ENCODE data around the gene VAMP2.
A peak's percentile ranks its signal among the peaks of the same experiment; 100 is the strongest.

Gene VAMP2

GRCh38 chr17:8185582-8186445 lies 23.1 kb upstream of the VAMP2 start:
- Histone ChIP-seq H3K4me2 (ENCODE audit: low read length) (peak overlapping the region; percentile 92), H3K79me2 (ENCODE audit: low read length) (peaks cover 7% of the 10 kb centered on the region; the same call in 1 of the 2 replicates), H3K4me3 (ENCODE audit: low read length) (peak overlapping the region; percentile 89), H4K20me1 (ENCODE audit: insufficient read depth, low read length) (peaks cover 11% of the 10 kb centered on the region), H3K9ac (ENCODE audit: low read length) (peak overlapping the region; percentile 80), H3K4me1 (ENCODE audit: low read length) (peaks cover 20% of the 10 kb centered on the region), H3K27ac (ENCODE audit: low read length) (peak overlapping the region; percentile 93), H3K36me3 (replicated peaks; ENCODE audit: low read depth, low read length) (no peaks in the 10 kb centered on the region), H2AFZ (ENCODE audit: low read depth, low read length) (peak overlapping the region; percentile 82), H3K27me3 (ENCODE audit: low read depth, low read length) (no peaks in the 10 kb centered on the region), H3K9me3 (ENCODE audit: insufficient read depth, low read length) (no peaks in the 10 kb centered on the region)
- TF ChIP-seq EZH2phosphoT487 (IDR thresholded peaks at IDR 0.05; ENCODE audit: low read depth) (no peak), CTCF (IDR thresholded peaks at IDR 0.05; ENCODE audit: low read depth, low read length) (no peak)

- Histone ChIP-seq H3K27me3 (ENCODE audit: low read depth, low read length) (no peaks in the 10 kb centered on the region), H3K36me3 (replicated peaks; ENCODE audit: low read depth, low read length) (no peaks in the 10 kb centered on the region), H2AFZ (ENCODE audit: low read depth, low read length) (peak overlapping the region; percentile 28; the same call in 1 of the 2 replicates), H3K4me2 (ENCODE audit: low read length) (peak overlapping the region; percentile 94), H4K20me1 (ENCODE audit: insufficient read depth, low read length) (no peaks in the 10 kb centered on the region), H3K4me1 (ENCODE audit: low read length) (peaks cover 20% of the 10 kb centered on the region), H3K4me3 (ENCODE audit: low read length) (peak overlapping the region; percentile 96), H3K9ac (ENCODE audit: low read length) (peak overlapping the region; percentile 84), H3K79me2 (ENCODE audit: low read length) (no peaks in the 10 kb centered on the region), H3K9me3 (ENCODE audit: insufficient read depth, low read length) (no peaks in the 10 kb centered on the region), H3K27ac (ENCODE audit: low read length) (no peak overlapping the region)
- TF ChIP-seq CTCF (IDR thresholded peaks at IDR 0.05; ENCODE audit: low read depth, low read length) (no peak), EZH2phosphoT487 (IDR thresholded peaks at IDR 0.05; ENCODE audit: low read depth) (no peak)
Measured at GRCh38 chr17:8176998-8177731, 14.4 kb upstream of the VAMP2 start.

- peak within 1 kb of the TSS; percentile 84 for H3K9ac ChIP-seq (ENCODE audit: low read length)
- no peaks in the 10 kb centered on the region for H3K79me2 ChIP-seq (ENCODE audit: low read length)
- H3K9me3 ChIP-seq (ENCODE audit: insufficient read depth, low read length): no peaks in the 10 kb centered on the region
- H3K27me3 ChIP-seq (ENCODE audit: low read depth, low read length): no peaks in the 10 kb centered on the region
- H4K20me1 ChIP-seq (ENCODE audit: insufficient read depth, low read length): no peaks in the 10 kb centered on the region
- H3K4me3 ChIP-seq (ENCODE audit: low read length): peak within 1 kb of the TSS; percentile 96
- H2AFZ ChIP-seq (ENCODE audit: low read depth, low read length): peak within 1 kb of the TSS; percentile 28
- peaks cover 20% of the 10 kb centered on the region for H3K4me1 ChIP-seq (ENCODE audit: low read length)
- TF ChIP-seq CTCF (IDR thresholded peaks at IDR 0.05; ENCODE audit: low read depth, low read length): no peak
- TF ChIP-seq EZH2phosphoT487 (IDR thresholded peaks at IDR 0.05; ENCODE audit: low read depth): no peak
- no peaks in the 10 kb centered on the region for H3K36me3 ChIP-seq (replicated peaks; ENCODE audit: low read depth, low read length)
- H3K27ac ChIP-seq (ENCODE audit: low read length): peak within 1 kb of the TSS; percentile 67
- H3K4me2 ChIP-seq (ENCODE audit: low read length): peak within 1 kb of the TSS; percentile 94
Measured at GRCh38 chr17:8176197-8176940, 13.6 kb upstream of the VAMP2 start, which contains the start of gene TMEM107. Gene TMEM107, minus strand, starts transcription at chr17:8176380. Its CDS starts 94 bp downstream, at chr17:8176286.

Measured in OCI-LY3 (cell line).